ENCODE results near the gene NTN1.

DNA sequence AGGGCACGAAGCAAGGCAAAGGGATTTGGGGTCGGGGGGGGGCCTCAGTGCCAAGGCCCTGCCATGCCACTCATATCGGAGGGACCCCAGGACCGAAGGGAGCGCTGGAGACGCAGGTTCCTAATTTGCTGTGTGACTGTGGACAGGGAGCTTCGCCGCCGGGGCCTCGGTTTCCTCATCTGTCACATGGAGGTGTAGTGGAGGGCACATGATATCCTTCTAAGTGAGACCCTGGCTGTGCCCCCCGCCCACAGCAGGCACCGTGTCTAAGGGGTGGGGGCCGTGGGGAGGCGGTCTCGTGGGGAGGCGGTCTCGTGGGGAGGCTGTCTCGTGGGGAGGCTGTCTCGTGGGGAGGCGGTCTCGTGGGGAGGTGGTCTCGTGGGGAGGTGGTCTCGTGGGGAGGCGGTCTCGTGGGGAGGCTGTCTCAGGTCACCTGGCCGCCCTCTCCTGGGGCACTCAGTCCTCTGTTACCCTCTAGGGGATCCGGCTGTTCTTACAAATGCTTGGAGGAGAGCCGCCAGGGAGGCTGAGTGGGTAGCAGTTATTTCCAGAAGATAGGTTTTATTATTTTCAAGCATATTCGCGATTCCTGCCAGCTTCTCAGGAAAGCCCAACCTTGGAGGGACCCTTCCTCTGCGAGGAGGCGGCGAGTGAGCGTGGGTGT lies 205.0 kb downstream of the NTN1 start:
- TF ChIP-seq, protein P1, sequence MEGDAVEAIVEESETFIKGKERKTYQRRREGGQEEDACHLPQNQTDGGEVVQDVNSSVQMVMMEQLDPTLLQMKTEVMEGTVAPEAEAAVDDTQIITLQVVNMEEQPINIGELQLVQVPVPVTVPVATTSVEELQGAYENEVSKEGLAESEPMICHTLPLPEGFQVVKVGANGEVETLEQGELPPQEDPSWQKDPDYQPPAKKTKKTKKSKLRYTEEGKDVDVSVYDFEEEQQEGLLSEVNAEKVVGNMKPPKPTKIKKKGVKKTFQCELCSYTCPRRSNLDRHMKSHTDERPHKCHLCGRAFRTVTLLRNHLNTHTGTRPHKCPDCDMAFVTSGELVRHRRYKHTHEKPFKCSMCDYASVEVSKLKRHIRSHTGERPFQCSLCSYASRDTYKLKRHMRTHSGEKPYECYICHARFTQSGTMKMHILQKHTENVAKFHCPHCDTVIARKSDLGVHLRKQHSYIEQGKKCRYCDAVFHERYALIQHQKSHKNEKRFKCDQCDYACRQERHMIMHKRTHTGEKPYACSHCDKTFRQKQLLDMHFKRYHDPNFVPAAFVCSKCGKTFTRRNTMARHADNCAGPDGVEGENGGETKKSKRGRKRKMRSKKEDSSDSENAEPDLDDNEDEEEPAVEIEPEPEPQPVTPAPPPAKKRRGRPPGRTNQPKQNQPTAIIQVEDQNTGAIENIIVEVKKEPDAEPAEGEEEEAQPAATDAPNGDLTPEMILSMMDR (IDR thresholded peaks at IDR 0.05): no peak
- no peak for TF ChIP-seq POLR2A (IDR thresholded peaks at IDR 0.05)

Data from breast epithelium (tissue), 3 donors.